T-helper 9 cell (primary cell): Measurements from ENCODE around the gene EHD1.

Experiments used
- DNase-seq: peaks from one replicate; pipeline ENCODE4 v3.0.0-alpha.2; 2020

Gene EHD1

GRCh38 chr11:64841592-64842365 is 36.6 kb downstream of the EHD1 start:
- DNase-seq = no peak

GRCh38 chr11:64839887-64840782 is 38.3 kb downstream of the EHD1 start:
- DNase-seq = no peak

- no peak for DNase-seq
Observed at GRCh38 chr11:64839335-64839734, 39.1 kb downstream of the EHD1 start.

- DNase-seq = no peak
Observed at GRCh38 chr11:64838600-64839334, 39.7 kb downstream of the EHD1 start.

- no peak for DNase-seq
Observed at GRCh38 chr11:64837887-64838351, 40.5 kb downstream of the EHD1 start.

- no peak for DNase-seq
Observed at GRCh38 chr11:64836448-64837072, 41.9 kb downstream of the EHD1 start.

- DNase-seq = no peak
Observed at GRCh38 chr11:64835616-64836447, 42.6 kb downstream of the EHD1 start.

GRCh38 chr11:64834723-64835615 is 43.5 kb downstream of the EHD1 start:
- DNase-seq = no peak

- no peak for DNase-seq
Observed at GRCh38 chr11:64834031-64834722, 44.2 kb downstream of the EHD1 start.

- no peak for DNase-seq
Observed at GRCh38 chr11:64833509-64833908, 44.9 kb downstream of the EHD1 start.

- DNase-seq = no peak
Observed at GRCh38 chr11:64833198-64833502, 45.3 kb downstream of the EHD1 start.

GRCh38 chr11:64832467-64833197 is 45.8 kb downstream of the EHD1 start:
- no peak for DNase-seq

GRCh38 chr11:64831411-64831891 is 47.0 kb downstream of the EHD1 start:
- DNase-seq = no peak

- no peak for DNase-seq
Observed at GRCh38 chr11:64829536-64830251, 48.7 kb downstream of the EHD1 start.

GRCh38 chr11:64827451-64827839 is 51.0 kb downstream of the EHD1 start:
- no peak for DNase-seq

GRCh38 chr11:64826578-64827450 is 51.6 kb downstream of the EHD1 start:
- no peak for DNase-seq

GRCh38 chr11:64826062-64826461 is 52.4 kb downstream of the EHD1 start:
- no peak for DNase-seq
